ENCODE data around the gene ZNF823.

- no peak for TF ChIP-seq CTCF (IDR thresholded peaks at IDR 0.05)
- TF ChIP-seq EZH2 (IDR thresholded peaks at IDR 0.05; ENCODE audit: borderline replicate concordance, insufficient read depth, low read depth, low read length, poor library complexity, severe bottlenecking), result no peak
Measured at GRCh38 chr19:11745869-11746268, 7.1 kb upstream of the ZNF823 start.

All from B cell (primary cell).